NB4 (cell line): ENCODE data around the gene TOM1L2.

Experiments used
- CTCF ChIP-seq: IDR thresholded peaks from one replicate; pipeline ENCODE4 v1.5.1; 2012; ENCODE audit warnings: low read depth, low read length
- MAX ChIP-seq: IDR thresholded peaks from 2 replicates; pipeline ENCODE4 v1.6.1; 2011; ENCODE audit warnings: low read depth, low read length
- POLR2A ChIP-seq: IDR thresholded peaks from 2 replicates; pipeline ENCODE4 v1.6.1; 2011; ENCODE audit warnings: mild to moderate bottlenecking; ENCODE audit not compliant: insufficient read length; ENCODE audit errors: extremely low read depth

- TF ChIP-seq CTCF, result no peak
- TF ChIP-seq POLR2A, result no peak
- no peak for TF ChIP-seq MAX
Measured at GRCh38 chr17:17798573-17799255, 173.5 kb downstream of the TOM1L2 start.
